NCI-H2227 treated with DMSO at 0.1 percent for 48 hours (cell line): ENCODE measurements around the gene ALPK3.
"Not testable (repeated sequence)": the region's sequence is repeated elsewhere in the genome, so short reads cannot be mapped to it uniquely, and the experiment has no call there.

Source experiments
- DNase-seq: peaks from one replicate; lab custom pipeline; 2025; lab: John Stamatoyannopoulos, UW

The ALPK3 gene

DNA sequence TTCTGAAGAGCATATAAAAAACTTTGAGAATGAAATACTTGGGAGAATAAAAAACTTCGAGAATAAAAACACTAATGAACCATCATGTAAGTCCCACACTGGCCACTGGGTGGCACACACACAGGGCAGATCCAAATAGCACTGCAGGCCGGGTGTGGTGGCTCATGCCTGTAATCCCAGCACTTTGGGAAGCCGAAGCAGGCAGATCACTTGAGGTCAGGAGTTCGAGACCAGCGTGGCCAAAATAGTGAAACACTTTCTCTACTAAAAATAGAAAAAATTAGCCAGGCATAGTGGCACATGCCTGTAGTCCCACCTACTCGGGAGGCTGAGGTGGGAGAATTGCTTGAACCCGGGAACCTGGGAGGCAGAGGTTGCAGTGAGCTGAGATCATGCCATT lies 28.5 kb downstream of the ALPK3 start:
- not testable (repeated sequence) for DNase-seq

GRCh38 chr15:84846269-84846668 lies 29.1 kb downstream of the ALPK3 start:
- DNase-seq, result no peak

GRCh38 chr15:84847382-84847781 lies 30.2 kb downstream of the ALPK3 start:
- no peak for DNase-seq

GRCh38 chr15:84852212-84852611 lies 35.1 kb downstream of the ALPK3 start:
- DNase-seq, result no peak

GRCh38 chr15:84855136-84855535 lies 38.0 kb downstream of the ALPK3 start:
- DNase-seq, result no peak

GRCh38 chr15:84855765-84856164 lies 38.6 kb downstream of the ALPK3 start:
- DNase-seq, result no peak

- no peak for DNase-seq
Measured at GRCh38 chr15:84856731-84857417, 39.7 kb downstream of the ALPK3 start.

- DNase-seq, result no peak
Measured at GRCh38 chr15:84857418-84858004, 40.4 kb downstream of the ALPK3 start.

DNA sequence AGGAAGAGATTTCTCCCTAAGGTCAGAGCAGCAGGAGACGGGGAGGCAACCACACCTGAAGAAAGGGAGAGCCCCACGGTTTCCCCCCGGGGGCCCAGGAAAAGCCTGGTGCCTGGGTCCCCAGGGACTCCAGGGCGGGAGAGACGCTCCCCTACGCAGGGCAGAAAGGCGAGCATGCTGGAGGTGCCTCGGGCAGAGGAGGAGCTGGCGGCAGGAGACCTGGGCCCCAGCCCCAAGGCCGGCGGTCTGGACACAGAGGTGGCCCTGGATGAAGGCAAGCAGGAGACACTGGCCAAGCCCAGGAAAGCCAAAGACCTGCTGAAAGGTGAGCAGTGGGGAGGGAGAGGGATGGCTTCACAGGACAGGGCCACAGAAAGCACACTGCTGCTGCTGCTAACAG lies 41.1 kb downstream of the ALPK3 start:
- no peak for DNase-seq

GRCh38 chr15:84859144-84859543 lies 42.0 kb downstream of the ALPK3 start:
- no peak for DNase-seq

- no peak for DNase-seq
Measured at GRCh38 chr15:84859651-84860050, 42.5 kb downstream of the ALPK3 start.

- no peak for DNase-seq
Measured at GRCh38 chr15:84861781-84862180, 44.6 kb downstream of the ALPK3 start.

- DNase-seq, result no peak
Measured at GRCh38 chr15:84862214-84862975, 45.2 kb downstream of the ALPK3 start.

- no peak for DNase-seq
Measured at GRCh38 chr15:84863565-84864443, 46.6 kb downstream of the ALPK3 start.

- no peak for DNase-seq
Measured at GRCh38 chr15:84864444-84864795, 47.3 kb downstream of the ALPK3 start.

DNA sequence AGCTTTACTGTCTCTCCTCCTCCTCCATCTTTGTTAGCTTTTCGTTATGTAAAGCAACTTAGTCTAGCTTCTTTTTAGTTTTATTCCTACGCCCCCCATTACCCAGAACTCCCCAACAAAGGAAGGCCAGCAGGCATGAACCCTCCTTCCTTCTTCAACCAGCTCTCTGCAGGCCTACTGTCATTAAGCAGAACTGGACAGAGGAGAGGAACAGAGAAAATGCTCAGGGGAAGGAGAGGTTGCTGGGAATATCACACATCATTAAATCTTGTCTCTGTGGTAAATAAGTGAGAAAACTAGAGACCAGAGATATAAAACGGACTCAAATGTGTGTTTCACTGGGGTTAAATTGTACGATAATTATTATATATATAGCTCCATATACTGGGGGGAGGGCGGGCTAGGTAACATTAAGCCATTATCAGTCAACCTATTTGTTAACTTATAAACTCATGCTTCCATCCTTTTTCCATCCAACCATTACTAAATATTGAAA lies 48.0 kb downstream of the ALPK3 start:
- no peak for DNase-seq

DNA sequence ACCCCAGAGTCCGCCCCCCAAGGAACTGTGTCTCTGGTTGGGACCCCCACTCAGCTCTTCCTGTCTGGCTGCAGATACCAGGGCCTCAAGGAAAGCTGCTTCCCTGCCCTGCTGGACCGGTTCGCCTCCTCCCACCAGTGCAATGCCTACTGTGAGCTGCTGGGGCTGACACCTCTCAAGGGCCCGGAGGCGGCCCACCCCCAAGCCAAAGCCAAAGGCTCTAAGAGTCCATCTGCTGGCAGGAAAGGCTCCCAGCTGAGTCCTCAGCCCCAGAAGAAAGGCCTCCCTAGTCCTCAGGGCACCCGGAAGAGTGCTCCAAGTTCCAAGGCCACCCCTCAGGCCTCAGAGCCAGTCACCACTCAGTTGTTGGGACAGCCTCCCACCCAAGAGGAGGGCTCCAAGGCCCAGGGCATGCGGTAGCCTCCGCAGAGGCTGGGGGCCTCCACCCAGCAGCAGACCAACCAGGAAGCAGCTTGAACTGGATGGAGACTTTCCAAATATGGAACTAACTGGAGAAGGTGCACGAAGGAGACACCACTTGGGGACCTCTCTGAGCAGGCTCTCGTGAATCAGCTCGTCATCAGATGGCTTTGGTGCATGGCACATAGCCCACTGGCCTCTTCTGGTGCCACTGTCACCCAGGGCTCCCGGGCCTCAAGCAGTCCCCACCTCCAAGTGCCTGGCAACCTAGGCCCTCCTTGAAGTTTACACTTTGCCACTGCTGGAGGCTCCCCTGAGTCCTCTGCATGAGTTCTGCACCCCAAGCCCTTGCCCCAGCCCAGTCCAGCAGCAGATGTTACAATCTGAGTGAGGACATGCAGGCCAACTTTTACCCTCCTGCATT lies 51.1 kb downstream of the ALPK3 start:
- no peak for DNase-seq

DNA sequence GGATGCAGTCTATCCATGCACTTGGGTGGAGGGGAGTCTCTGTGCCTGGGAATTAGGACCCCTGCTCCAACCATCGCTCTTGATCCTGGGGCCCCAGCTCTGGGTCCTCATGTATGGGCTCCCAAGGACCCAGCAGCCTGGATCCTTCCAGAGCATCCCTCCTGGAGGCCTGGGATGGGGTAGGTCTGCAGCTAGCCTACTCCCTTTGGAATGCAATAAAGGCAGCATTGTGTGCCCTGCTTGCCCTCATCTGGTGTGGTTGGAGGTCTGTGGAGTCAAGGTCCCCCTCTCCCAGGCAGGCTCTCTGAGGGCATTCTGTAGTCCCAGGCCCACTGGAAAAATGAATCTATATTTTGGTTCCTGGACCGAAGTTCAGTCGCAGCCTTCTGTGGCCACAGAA lies 52.4 kb downstream of the ALPK3 start:
- DNase-seq, result no peak

- no peak for DNase-seq
Measured at GRCh38 chr15:84871428-84871985, 54.4 kb downstream of the ALPK3 start.

GRCh38 chr15:84872009-84872910 lies 55.1 kb downstream of the ALPK3 start:
- DNase-seq, result no peak
